Stomach (tissue), 9 donors: ENCODE measurements around the gene ZNF638. TPM values are rescaled to one million over a fixed set of nuclear protein-coding genes. Genes with fewer than 3 reads are reported as not detected.

ENCODE experiments used
- DNase-seq, 2 donors: peaks; one replicate each; pipeline versions ENCODE4 v3.0.0 to v3.0.0-alpha.2; 2013 to 2019
- H3K27ac ChIP-seq, 5 donors: fragments of 200-600 bp in 4 of 5; sonication (generic) in 4 of 5; one replicate each; pipeline ENCODE4 v1.5.1; 2013 to 2019; ENCODE audit warnings: mild to moderate bottlenecking in 1 of 5, moderate library complexity in 1 of 5
- H3K27me3 ChIP-seq, 3 donors: fragments of 200-600 bp; sonication (generic); one replicate each; pipeline ENCODE4 v1.5.1; 2017 to 2019; ENCODE audit warnings: mixed run types in 1 of 3
- H3K36me3 ChIP-seq, 4 donors: fragments of 200-600 bp; sonication (generic); 1 replicate in 3 of 4; 2 replicates in 1 of 4; pipeline ENCODE4 v1.5.1; 2016 to 2019
- H3K4me1 ChIP-seq, 4 donors: fragments of 200-600 bp; sonication (generic); one replicate each; pipeline ENCODE4 v1.5.1; 2016 to 2019
- H3K4me3 ChIP-seq, 4 donors: fragments of 200-600 bp; sonication (generic) in 3 of 4; one replicate each; pipeline ENCODE4 v1.5.1; 2016 to 2019; ENCODE audit warnings: mild to moderate bottlenecking in 1 of 4
- H3K9me3 ChIP-seq, 4 donors: fragments of 200-600 bp; sonication (generic); one replicate each; pipeline ENCODE4 v1.5.1; 2016 to 2019
- CTCF ChIP-seq, 7 experiments: fragments of 450-650 bp in 4 of 7; fragments of 200-600 bp in 3 of 7; sonication (generic) in 3 of 7; IDR thresholded peaks; one replicate each; pipeline ENCODE4 v1.5.1; 2016 to 2019; ENCODE audit warnings: antibody characterized with exemption in 7 of 7, control low read depth in 2 of 7, mild to moderate bottlenecking in 1 of 7
- EP300 ChIP-seq: sonication (generic); formaldehyde crosslinking; IDR thresholded peaks from one replicate; pipeline ENCODE4 v1.6.1; 2017; ENCODE audit warnings: antibody characterized with exemption
- POLR2A ChIP-seq, 4 donors: fragments of 450-650 bp; IDR thresholded peaks; one replicate each; pipeline ENCODE4 v1.6.1; 2016; ENCODE audit warnings: antibody characterized with exemption in 4 of 4, control low read depth in 2 of 4, mild to moderate bottlenecking in 1 of 4, moderate library complexity in 1 of 4
- POLR2AphosphoS5 ChIP-seq, 3 donors: sonication (generic); formaldehyde crosslinking; IDR thresholded peaks; one replicate each; pipeline ENCODE4 v1.6.1; 2016; ENCODE audit warnings: antibody characterized with exemption in 3 of 3
- WGBS, 5 donors: extraction: QIAGEN DNeasy Blood & Tissue Kit in 3 of 5; methylation state at CpG; one replicate each; pipeline versions ENCODE4 v1.1.5 to v1.1.7; 2013 to 2018; 5-methylcytosine and 5-hydroxymethylcytosine counted together
- intact Hi-C: fragments of 100-400 bp; cut with DNase I; formaldehyde crosslinking; loops from one replicate; pipeline ENCODE4 v1.15.1; 2023; ENCODE audit warnings: low total_unique reads
- polyA plus RNA-seq, 3 donors: library from polyadenylated mRNA; stranded (reverse); fragments of 200-250 nt; gene quantifications; one replicate each; pipeline ENCODE4 v1.2.3, GENCODE V29; 2013
- total RNA-seq, 5 donors: library from RNA; depleted of rRNA; stranded (reverse); fragments of >200 nt; gene quantifications; one replicate each; pipeline versions ENCODE4 v1.1.0 to v1.2.3, GENCODE V29; 2014 to 2016
- donor health status: healthy with polysubstance abuse.
- donor health status: Bipolar disorder and iron deficiency.
- donor health status: healthy.

ZNF638 gene
- total and polyA plus RNA-seq, 8 donors, result 55.2 to 411 (median 127) TPM

GRCh38 chr2:71463342-71463654, 131.7 kb downstream of the ZNF638 start:
- H3K4me1 ChIP-seq, result peaks cover 10 to 41% (median 20%) of the 10 kb centered on the region in 4 donors
- TF ChIP-seq EP300 (no peak), CTCF (IDR thresholded peaks at IDR 0.05) (no peak), POLR2AphosphoS5 (IDR thresholded peaks at IDR 0.05) (no peak), POLR2A (IDR thresholded peaks at IDR 0.05) (no peak)
- H3K9me3 ChIP-seq, result no peaks in the 10 kb centered on the region
- H3K4me3 ChIP-seq, result no peak overlapping the region
- H3K27me3 ChIP-seq, result peaks cover 0 to 51% (median 41%) of the 10 kb centered on the region in 3 donors
- intact Hi-C loops, result no loop called here
- WGBS, 5 donors, result 77 to 88% (median 85%) methylated on average over 3 to 7 of the region's 7 CpGs
- H3K27ac ChIP-seq, result no peak overlapping the region
- no peak for DNase-seq
- H3K36me3 ChIP-seq, result no peaks in the 10 kb centered on the region

GRCh38 chr2:71464389-71464788, 132.8 kb downstream of the ZNF638 start:
- no peaks in the 10 kb centered on the region for H3K36me3 ChIP-seq
- peaks cover 0 to 61% (median 50%) of the 10 kb centered on the region in 3 donors for H3K27me3 ChIP-seq
- no peak overlapping the region for H3K27ac ChIP-seq
- H3K4me3 ChIP-seq, result no peak overlapping the region
- peaks cover 0 to 31% (median 18%) of the 10 kb centered on the region in 4 donors for H3K4me1 ChIP-seq
- no peak for DNase-seq
- WGBS, 5 donors, result 81 to 86% (median 85%) methylated on average over 6 of the region's 6 CpGs
- intact Hi-C loops, result no loop called here
- H3K9me3 ChIP-seq, result no peaks in the 10 kb centered on the region
- TF ChIP-seq CTCF (IDR thresholded peaks at IDR 0.05) (no peak), POLR2A (IDR thresholded peaks at IDR 0.05) (no peak), POLR2AphosphoS5 (IDR thresholded peaks at IDR 0.05) (no peak), EP300 (no peak)

GRCh38 chr2:71465356-71465755, 133.8 kb downstream of the ZNF638 start:
- intact Hi-C loops, result no loop called here
- H3K4me3 ChIP-seq, result peak overlapping the region in 2 of 4 donors; percentile 84 to 85
- no peak overlapping the region for H3K27ac ChIP-seq
- no peaks in the 10 kb centered on the region for H3K9me3 ChIP-seq
- TF ChIP-seq CTCF (IDR thresholded peaks at IDR 0.05), result no peak
- TF ChIP-seq EP300, result no peak
- TF ChIP-seq POLR2A (IDR thresholded peaks at IDR 0.05), result no peak
- TF ChIP-seq POLR2AphosphoS5 (IDR thresholded peaks at IDR 0.05), result no peak
- no peak for DNase-seq
- 42 to 59% (median 50%) methylated on average over 11 of the region's 11 CpGs for WGBS, 5 donors
- H3K27me3 ChIP-seq, result peaks cover 0 to 63% (median 56%) of the 10 kb centered on the region in 3 donors
- no peaks in the 10 kb centered on the region for H3K36me3 ChIP-seq
- H3K4me1 ChIP-seq, result peaks cover 0 to 30% (median 18%) of the 10 kb centered on the region in 4 donors

DNA sequence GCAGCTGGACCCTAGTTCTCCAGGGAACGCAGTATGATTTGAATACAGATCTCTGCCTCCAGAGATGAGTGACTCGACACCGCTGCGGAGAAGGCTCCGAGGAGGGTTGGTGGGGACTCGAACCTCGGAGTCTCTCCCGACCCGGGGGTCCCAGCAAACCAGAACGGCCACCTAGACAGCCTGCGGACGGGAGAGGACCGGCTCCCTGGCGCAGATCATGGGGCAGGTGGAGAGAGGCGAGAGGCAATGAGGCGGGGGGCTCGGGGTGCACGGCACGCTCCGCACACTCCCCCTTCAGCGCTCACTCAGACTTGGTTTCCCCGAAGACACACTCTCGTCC, 134.3 kb downstream of the ZNF638 start:
- peak overlapping the region; percentile 60 to 85 (median 74) for H3K4me3 ChIP-seq
- H3K36me3 ChIP-seq, result no peaks in the 10 kb centered on the region
- peaks cover 0 to 30% (median 18%) of the 10 kb centered on the region in 4 donors for H3K4me1 ChIP-seq
- peak overlapping the region in 4 of 5 donors; percentile 49 to 62 (median 52) for H3K27ac ChIP-seq
- 5 to 20% (median 11%) methylated on average over 15 to 23 of the region's 23 CpGs for WGBS, 5 donors
- no peak for DNase-seq
- H3K27me3 ChIP-seq, result peaks cover 0 to 63% (median 56%) of the 10 kb centered on the region in 3 donors
- H3K9me3 ChIP-seq, result no peaks in the 10 kb centered on the region
- intact Hi-C loops, result no loop called here
- no peak for TF ChIP-seq POLR2A (IDR thresholded peaks at IDR 0.05)
- TF ChIP-seq EP300, result no peak
- no peak for TF ChIP-seq POLR2AphosphoS5 (IDR thresholded peaks at IDR 0.05)
- no peak for TF ChIP-seq CTCF (IDR thresholded peaks at IDR 0.05)
